ENCODE results near the gene EXOC6B.

Gene EXOC6B

DNA sequence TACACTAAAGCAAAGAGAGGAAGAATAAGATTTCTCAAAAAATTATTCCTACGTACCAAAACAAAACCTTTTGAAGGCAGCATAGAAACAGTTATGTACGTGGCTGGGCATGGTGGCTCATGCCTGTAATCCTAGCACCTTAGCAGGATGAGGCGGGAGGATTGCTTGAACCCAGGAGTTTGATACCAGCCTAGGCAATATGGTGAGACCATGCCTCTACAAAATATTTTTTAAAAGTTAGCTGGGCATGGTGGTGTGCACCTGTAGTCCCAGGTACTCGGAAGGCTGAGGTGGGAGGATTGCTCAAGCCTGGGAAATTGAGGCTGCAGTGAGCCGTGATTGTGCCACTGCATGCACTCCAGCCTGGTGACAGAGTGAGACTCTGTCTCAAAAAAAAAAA is 663.3 kb downstream of the EXOC6B start:
- no peaks in the 10 kb centered on the region for H3K4me1 ChIP-seq (ENCODE audit: insufficient read depth, insufficient read length)
- H3K9me3 ChIP-seq (ENCODE audit: insufficient read depth, low read length) = no peaks in the 10 kb centered on the region
- TF ChIP-seq ZNF274 (IDR thresholded peaks at IDR 0.05; ENCODE audit: low read depth, low read length) = no peak
- no peak for TF ChIP-seq SUZ12 (IDR thresholded peaks at IDR 0.05; ENCODE audit: extremely low read depth, insufficient read depth, insufficient read length)
- no peak for TF ChIP-seq YY1 (IDR thresholded peaks at IDR 0.05; ENCODE audit: insufficient read depth, insufficient read length)
- no peaks in the 10 kb centered on the region for H3K36me3 ChIP-seq (ENCODE audit: insufficient read depth, insufficient read length, low read length)
- peaks cover 4% of the 10 kb centered on the region for H3K27me3 ChIP-seq (ENCODE audit: insufficient read depth, insufficient read length)
- DNase-seq (ENCODE audit: low read depth, low spot score) = no peak
- H3K4me3 ChIP-seq (ENCODE audit: insufficient read length, low read depth) = no peak overlapping the region
- H3K9ac ChIP-seq (ENCODE audit: insufficient read length, low read depth) = no peak overlapping the region

DNA sequence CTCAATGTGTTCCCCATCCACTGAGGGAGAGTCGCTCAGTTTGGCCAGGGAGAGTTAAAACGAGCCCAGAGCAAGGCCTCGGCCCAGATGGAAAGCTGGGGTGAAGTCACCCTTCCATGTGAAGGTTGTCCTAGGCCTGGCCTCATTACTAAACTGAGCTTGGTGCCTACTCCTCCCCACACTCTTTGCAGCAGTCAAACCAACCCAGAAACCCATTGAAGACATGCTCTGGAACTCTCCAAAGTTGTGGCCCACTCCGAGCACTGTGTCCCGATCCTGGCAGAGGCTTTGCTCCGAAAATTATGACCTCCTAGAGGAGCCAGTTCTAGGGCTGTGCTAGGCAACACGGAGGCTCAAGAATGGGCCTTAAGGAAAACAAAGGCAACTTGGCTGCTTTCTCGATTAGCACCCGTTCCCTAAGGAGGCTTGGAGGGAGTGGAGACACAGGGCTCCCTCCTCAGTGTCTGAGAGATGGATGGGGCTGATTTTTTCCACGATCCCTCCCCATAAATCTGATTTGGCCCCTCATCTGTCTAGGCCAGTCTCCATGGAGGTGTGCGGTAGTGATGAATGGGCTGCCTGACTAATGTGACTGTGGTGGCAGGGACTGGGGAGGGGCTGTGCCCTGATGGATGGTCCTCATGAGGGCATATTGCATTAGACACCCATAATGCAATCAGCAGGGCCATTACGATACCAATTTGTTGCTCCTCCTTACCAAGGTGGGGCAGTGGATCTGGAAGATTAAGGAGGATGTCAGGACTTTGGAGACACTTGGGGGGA is 666.4 kb downstream of the EXOC6B start:
- no peaks in the 10 kb centered on the region for H3K4me1 ChIP-seq (ENCODE audit: insufficient read depth, insufficient read length)
- TF ChIP-seq SUZ12 (IDR thresholded peaks at IDR 0.05; ENCODE audit: extremely low read depth, insufficient read depth, insufficient read length) (no peak), ZNF274 (IDR thresholded peaks at IDR 0.05; ENCODE audit: low read depth, low read length) (no peak), YY1 (IDR thresholded peaks at IDR 0.05; ENCODE audit: insufficient read depth, insufficient read length) (no peak)
- no peaks in the 10 kb centered on the region for H3K9me3 ChIP-seq (ENCODE audit: insufficient read depth, low read length)
- H3K9ac ChIP-seq (ENCODE audit: insufficient read length, low read depth) = no peak overlapping the region
- DNase-seq (ENCODE audit: low read depth, low spot score) = no peak
- peaks cover 4% of the 10 kb centered on the region for H3K27me3 ChIP-seq (ENCODE audit: insufficient read depth, insufficient read length)
- no peaks in the 10 kb centered on the region for H3K36me3 ChIP-seq (ENCODE audit: insufficient read depth, insufficient read length, low read length)
- no peak overlapping the region for H3K4me3 ChIP-seq (ENCODE audit: insufficient read length, low read depth)

GRCh38 chr2:72157871-72158771 is 667.7 kb downstream of the EXOC6B start:
- H3K27me3 ChIP-seq (ENCODE audit: insufficient read depth, insufficient read length) = peaks cover 4% of the 10 kb centered on the region
- H3K4me1 ChIP-seq (ENCODE audit: insufficient read depth, insufficient read length) = peaks cover 3% of the 10 kb centered on the region
- no peaks in the 10 kb centered on the region for H3K9me3 ChIP-seq (ENCODE audit: insufficient read depth, low read length)

DNA sequence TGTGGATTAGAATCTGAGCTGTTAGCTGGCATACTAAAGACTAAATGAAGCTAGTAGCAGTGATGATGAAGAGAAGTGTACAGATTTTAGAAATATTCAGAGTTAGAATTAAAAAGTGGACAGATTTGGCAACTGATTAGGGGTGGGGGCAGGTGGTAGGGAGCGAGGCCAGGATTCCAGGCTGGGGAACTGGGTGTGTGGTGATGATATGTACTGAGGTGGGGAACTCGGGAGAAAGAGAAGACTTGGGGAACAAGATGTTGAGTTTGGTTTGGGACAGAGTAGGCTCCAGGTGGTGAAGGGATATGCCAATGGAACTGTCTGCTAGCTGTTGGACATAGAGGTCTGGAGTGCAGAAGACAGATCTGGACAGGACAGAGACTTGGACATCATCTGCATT is 669.0 kb downstream of the EXOC6B start:
- no peaks in the 10 kb centered on the region for H3K36me3 ChIP-seq (ENCODE audit: insufficient read depth, insufficient read length, low read length)
- DNase-seq (ENCODE audit: low read depth, low spot score) = no peak
- peaks cover 6% of the 10 kb centered on the region for H3K4me1 ChIP-seq (ENCODE audit: insufficient read depth, insufficient read length)
- no peak overlapping the region for H3K4me3 ChIP-seq (ENCODE audit: insufficient read length, low read depth)
- TF ChIP-seq ZNF274 (IDR thresholded peaks at IDR 0.05; ENCODE audit: low read depth, low read length) (no peak), SUZ12 (IDR thresholded peaks at IDR 0.05; ENCODE audit: extremely low read depth, insufficient read depth, insufficient read length) (no peak), YY1 (IDR thresholded peaks at IDR 0.05; ENCODE audit: insufficient read depth, insufficient read length) (no peak)
- no peak overlapping the region for H3K9ac ChIP-seq (ENCODE audit: insufficient read length, low read depth)
- peaks cover 6% of the 10 kb centered on the region for H3K27me3 ChIP-seq (ENCODE audit: insufficient read depth, insufficient read length)
- no peaks in the 10 kb centered on the region for H3K9me3 ChIP-seq (ENCODE audit: insufficient read depth, low read length)

More at GRCh38 chr2:72157871-72158771, 667.7 kb downstream of the EXOC6B start:
- H3K36me3 ChIP-seq (ENCODE audit: insufficient read depth, insufficient read length, low read length) = no peaks in the 10 kb centered on the region
- no peak for DNase-seq (ENCODE audit: low read depth, low spot score)
- no peak overlapping the region for H3K9ac ChIP-seq (ENCODE audit: insufficient read length, low read depth)
- no peak for TF ChIP-seq SUZ12 (IDR thresholded peaks at IDR 0.05; ENCODE audit: extremely low read depth, insufficient read depth, insufficient read length)
- no peak for TF ChIP-seq ZNF274 (IDR thresholded peaks at IDR 0.05; ENCODE audit: low read depth, low read length)
- TF ChIP-seq YY1 (IDR thresholded peaks at IDR 0.05; ENCODE audit: insufficient read depth, insufficient read length) = no peak
- no peak overlapping the region for H3K4me3 ChIP-seq (ENCODE audit: insufficient read length, low read depth)

DNA sequence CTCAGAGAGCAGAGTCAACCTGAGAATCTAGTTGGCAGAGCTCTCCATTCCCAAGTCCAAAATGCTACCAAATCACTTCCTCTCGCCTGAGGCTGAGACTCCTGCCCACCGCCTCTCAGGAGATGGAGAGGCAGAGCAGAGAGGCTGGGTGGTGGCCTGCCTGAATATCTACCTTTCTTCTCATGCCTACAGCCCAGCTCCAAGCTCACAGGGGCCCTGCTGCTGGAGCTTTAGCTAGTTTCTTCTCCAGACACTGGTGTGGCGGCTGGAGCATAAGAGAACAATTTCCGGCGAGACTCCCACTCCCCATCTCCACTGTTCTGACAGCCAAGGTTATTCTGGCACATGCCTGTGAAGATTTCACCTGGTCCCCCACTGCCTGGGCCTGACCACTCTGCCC is 670.1 kb downstream of the EXOC6B start:
- H3K4me3 ChIP-seq (ENCODE audit: insufficient read length, low read depth) = no peak overlapping the region
- H3K9me3 ChIP-seq (ENCODE audit: insufficient read depth, low read length) = no peaks in the 10 kb centered on the region
- DNase-seq (ENCODE audit: low read depth, low spot score) = no peak
- no peaks in the 10 kb centered on the region for H3K36me3 ChIP-seq (ENCODE audit: insufficient read depth, insufficient read length, low read length)
- H3K4me1 ChIP-seq (ENCODE audit: insufficient read depth, insufficient read length) = peaks cover 8% of the 10 kb centered on the region
- TF ChIP-seq SUZ12 (IDR thresholded peaks at IDR 0.05; ENCODE audit: extremely low read depth, insufficient read depth, insufficient read length) (no peak), ZNF274 (IDR thresholded peaks at IDR 0.05; ENCODE audit: low read depth, low read length) (no peak), YY1 (IDR thresholded peaks at IDR 0.05; ENCODE audit: insufficient read depth, insufficient read length) (no peak)
- peaks cover 14% of the 10 kb centered on the region for H3K27me3 ChIP-seq (ENCODE audit: insufficient read depth, insufficient read length)
- no peak overlapping the region for H3K9ac ChIP-seq (ENCODE audit: insufficient read length, low read depth)

DNA sequence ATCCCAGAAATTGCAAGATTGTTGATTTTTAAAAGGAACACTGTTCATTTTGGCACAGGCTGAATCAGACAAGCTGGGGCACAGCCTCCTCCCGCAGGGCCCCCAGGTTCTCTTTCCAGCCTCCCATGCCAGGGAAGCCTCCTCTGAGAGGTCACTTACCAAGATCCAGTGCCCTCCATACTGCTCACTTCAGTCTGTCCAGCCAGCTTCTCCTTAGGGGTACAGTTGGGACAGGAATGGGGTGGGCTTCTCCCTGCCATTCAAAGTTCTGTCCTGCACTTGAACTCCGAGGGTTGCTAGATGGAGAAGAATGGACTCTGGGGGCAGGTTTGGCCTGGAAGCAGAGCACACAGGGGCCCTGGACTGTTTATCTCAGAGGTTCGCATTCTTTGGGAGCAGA is 670.7 kb downstream of the EXOC6B start:
- H3K9me3 ChIP-seq (ENCODE audit: insufficient read depth, low read length) = no peaks in the 10 kb centered on the region

More for the DNA sequence above, 670.7 kb downstream of the EXOC6B start:
- Histone ChIP-seq H3K36me3 (ENCODE audit: insufficient read depth, insufficient read length, low read length) (no peaks in the 10 kb centered on the region), H3K4me3 (ENCODE audit: insufficient read length, low read depth) (no peak overlapping the region), H3K27me3 (ENCODE audit: insufficient read depth, insufficient read length) (peaks cover 19% of the 10 kb centered on the region), H3K9ac (ENCODE audit: insufficient read length, low read depth) (no peak overlapping the region), H3K4me1 (ENCODE audit: insufficient read depth, insufficient read length) (peaks cover 8% of the 10 kb centered on the region)
- TF ChIP-seq SUZ12 (IDR thresholded peaks at IDR 0.05; ENCODE audit: extremely low read depth, insufficient read depth, insufficient read length) (no peak), YY1 (IDR thresholded peaks at IDR 0.05; ENCODE audit: insufficient read depth, insufficient read length) (no peak), ZNF274 (IDR thresholded peaks at IDR 0.05; ENCODE audit: low read depth, low read length) (no peak)
- no peak for DNase-seq (ENCODE audit: low read depth, low spot score)

All from NT2/D1 (cell line).